ENCODE data around the gene SRSF5.

DNA sequence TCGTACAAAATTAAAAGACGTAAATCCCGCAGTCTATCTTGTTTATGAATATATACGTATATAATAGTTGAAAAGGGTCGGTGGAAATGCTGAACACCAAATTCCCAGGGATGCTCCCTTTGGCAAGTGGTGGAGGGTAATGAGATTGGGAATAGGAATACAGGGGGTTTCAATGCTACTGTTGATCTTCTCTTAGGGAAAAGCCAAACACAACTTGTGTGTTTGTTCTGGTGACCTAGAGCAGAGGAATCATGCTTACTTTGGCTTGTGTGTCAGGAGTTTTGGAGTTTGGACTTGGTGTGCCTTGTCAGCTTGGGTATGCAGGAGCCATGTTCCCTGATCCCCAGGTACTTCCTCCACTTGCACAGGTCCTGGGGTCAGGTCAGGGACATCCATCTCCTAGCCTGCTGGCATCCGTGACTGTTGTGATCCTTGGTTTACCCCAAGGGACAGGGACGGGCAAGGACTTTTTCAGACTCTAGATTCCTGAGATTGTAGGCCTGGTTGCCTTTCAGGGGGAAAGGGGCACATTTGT, 26.0 kb downstream of the SRSF5 start:
- TF ChIP-seq, protein P1, sequence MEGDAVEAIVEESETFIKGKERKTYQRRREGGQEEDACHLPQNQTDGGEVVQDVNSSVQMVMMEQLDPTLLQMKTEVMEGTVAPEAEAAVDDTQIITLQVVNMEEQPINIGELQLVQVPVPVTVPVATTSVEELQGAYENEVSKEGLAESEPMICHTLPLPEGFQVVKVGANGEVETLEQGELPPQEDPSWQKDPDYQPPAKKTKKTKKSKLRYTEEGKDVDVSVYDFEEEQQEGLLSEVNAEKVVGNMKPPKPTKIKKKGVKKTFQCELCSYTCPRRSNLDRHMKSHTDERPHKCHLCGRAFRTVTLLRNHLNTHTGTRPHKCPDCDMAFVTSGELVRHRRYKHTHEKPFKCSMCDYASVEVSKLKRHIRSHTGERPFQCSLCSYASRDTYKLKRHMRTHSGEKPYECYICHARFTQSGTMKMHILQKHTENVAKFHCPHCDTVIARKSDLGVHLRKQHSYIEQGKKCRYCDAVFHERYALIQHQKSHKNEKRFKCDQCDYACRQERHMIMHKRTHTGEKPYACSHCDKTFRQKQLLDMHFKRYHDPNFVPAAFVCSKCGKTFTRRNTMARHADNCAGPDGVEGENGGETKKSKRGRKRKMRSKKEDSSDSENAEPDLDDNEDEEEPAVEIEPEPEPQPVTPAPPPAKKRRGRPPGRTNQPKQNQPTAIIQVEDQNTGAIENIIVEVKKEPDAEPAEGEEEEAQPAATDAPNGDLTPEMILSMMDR (IDR thresholded peaks at IDR 0.05) = no peak
- no peak for TF ChIP-seq POLR2AphosphoS5 (IDR thresholded peaks at IDR 0.05; ENCODE audit: insufficient read depth in 1 of 2, low read depth in 1 of 2)

Measured in vagina (tissue), 2 donors.